HFFc6 (cell line): Measurements from ENCODE around the gene TBCK. TPM values are rescaled to one million over a fixed set of nuclear protein-coding genes. Genes with fewer than 3 reads are reported as not detected.

Experiments
- DNase-seq: peaks from one replicate; pipeline ENCODE4 v3.0.0-alpha.2; 2018
- H3K27ac Mint-ChIP-seq: 2 replicates; pipeline ENCODE4 v1.8.0; 2020; ENCODE audit warnings: mild to moderate bottlenecking, mixed read lengths
- H3K27me3 Mint-ChIP-seq: 2 replicates; pipeline ENCODE4 v1.8.0; 2021; ENCODE audit warnings: mild to moderate bottlenecking, moderate library complexity, mixed read lengths; ENCODE audit not compliant: insufficient read depth
- H3K36me3 Mint-ChIP-seq: 2 replicates; pipeline ENCODE4 v1.8.0; 2021; ENCODE audit warnings: low read depth, mixed read lengths
- H3K4me1 Mint-ChIP-seq: 2 replicates; pipeline ENCODE4 v1.8.0; 2020; ENCODE audit warnings: low read depth, mixed read lengths
- H3K4me3 Mint-ChIP-seq: 2 replicates; pipeline ENCODE4 v1.8.0; 2020; ENCODE audit warnings: mild to moderate bottlenecking, moderate library complexity, mixed read lengths
- H3K9me3 Mint-ChIP-seq: 2 replicates; pipeline ENCODE4 v1.8.0; 2020; ENCODE audit warnings: mild to moderate bottlenecking, mixed read lengths
- total RNA-seq, 6 experiments: library from RNA; stranded (reverse); fragmentation: NEBNext Ultra II Directional; extraction: Animal tissue kit (Norgen Biotek cat#: 25700); gene quantifications; 2 replicates in 1 of 6; 3 replicates in 5 of 6; pipeline ENCODE4 v1.2.3, GENCODE V29; 2021
- TF ChIP-seq, protein P1 (sequence below): fragments of 200-600 bp; sonication (generic); IDR thresholded peaks from 2 replicates; pipeline ENCODE4 v1.5.0; 2021; ENCODE audit warnings: antibody characterized with exemption, mild to moderate bottlenecking

TBCK gene
- total RNA-seq, 6 experiments from 2014 or later = 21.4 to 37.0 (median 27.1) TPM

DNA sequence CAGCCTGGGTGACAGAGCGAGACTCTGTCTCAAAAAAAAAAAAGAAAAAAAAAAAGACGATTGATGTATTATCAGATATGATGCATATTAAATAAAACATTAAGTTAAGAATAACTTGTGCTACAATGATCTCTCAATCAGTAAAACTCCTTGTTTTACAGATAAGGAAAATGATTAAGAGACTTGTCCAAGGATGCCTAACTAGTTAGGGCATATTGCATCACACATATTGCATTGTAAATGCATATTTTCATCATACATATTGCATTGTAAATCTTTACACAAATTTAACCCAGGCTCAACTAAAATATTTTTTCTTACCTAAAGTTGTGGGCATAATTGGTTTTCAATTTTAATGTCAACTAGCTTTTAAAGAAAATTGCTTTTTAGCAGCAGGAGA is 26.3 kb downstream of the TBCK start:
- DNase-seq = no peak
- Mint-ChIP-seq H3K4me1 (peaks cover 22% of the 10 kb centered on the region), H3K27me3 (no peaks in the 10 kb centered on the region), H3K9me3 (no peaks in the 10 kb centered on the region), H3K4me3 (no peak overlapping the region), H3K27ac (no peak overlapping the region), H3K36me3 (peaks cover 18% of the 10 kb centered on the region)
- TF ChIP-seq, protein P1, sequence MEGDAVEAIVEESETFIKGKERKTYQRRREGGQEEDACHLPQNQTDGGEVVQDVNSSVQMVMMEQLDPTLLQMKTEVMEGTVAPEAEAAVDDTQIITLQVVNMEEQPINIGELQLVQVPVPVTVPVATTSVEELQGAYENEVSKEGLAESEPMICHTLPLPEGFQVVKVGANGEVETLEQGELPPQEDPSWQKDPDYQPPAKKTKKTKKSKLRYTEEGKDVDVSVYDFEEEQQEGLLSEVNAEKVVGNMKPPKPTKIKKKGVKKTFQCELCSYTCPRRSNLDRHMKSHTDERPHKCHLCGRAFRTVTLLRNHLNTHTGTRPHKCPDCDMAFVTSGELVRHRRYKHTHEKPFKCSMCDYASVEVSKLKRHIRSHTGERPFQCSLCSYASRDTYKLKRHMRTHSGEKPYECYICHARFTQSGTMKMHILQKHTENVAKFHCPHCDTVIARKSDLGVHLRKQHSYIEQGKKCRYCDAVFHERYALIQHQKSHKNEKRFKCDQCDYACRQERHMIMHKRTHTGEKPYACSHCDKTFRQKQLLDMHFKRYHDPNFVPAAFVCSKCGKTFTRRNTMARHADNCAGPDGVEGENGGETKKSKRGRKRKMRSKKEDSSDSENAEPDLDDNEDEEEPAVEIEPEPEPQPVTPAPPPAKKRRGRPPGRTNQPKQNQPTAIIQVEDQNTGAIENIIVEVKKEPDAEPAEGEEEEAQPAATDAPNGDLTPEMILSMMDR = no peak

DNA sequence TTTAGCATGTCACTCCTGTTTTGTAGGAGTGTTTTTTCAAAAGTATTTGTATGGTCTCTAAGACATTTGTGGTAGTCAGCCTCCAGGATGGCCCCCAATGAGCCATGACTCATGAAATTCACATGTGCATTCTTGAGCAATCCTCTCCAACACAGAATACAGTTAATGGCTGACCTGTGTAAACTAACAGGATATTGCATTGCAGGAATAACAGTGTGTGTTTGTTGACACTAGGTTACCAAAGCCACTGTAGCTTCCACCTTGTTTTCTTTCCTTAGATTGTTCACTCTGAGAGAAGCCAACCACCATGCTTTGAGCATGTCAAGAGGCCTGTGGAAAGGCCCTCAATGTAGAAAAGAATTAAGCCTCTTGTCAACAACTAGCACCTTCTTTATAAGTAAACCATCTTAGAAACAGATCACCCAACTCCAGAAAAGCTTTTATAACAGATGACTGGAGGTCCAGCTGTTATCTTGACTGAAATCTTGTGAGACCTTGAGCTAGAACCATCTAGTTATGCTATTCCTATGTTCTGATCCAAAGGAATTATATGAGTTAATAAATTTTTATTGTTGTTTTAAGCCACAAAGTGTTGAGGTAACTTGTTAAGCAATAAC is 28.5 kb downstream of the TBCK start:
- H3K9me3 Mint-ChIP-seq = no peaks in the 10 kb centered on the region
- peak overlapping the region; percentile 89 for H3K27ac Mint-ChIP-seq
- TF ChIP-seq, protein P1 = no peak
- no peaks in the 10 kb centered on the region for H3K27me3 Mint-ChIP-seq
- peak; percentile 85 for DNase-seq
- H3K4me3 Mint-ChIP-seq = no peak overlapping the region
- H3K36me3 Mint-ChIP-seq = peaks cover 20% of the 10 kb centered on the region
- H3K4me1 Mint-ChIP-seq = peaks cover 27% of the 10 kb centered on the region

DNA sequence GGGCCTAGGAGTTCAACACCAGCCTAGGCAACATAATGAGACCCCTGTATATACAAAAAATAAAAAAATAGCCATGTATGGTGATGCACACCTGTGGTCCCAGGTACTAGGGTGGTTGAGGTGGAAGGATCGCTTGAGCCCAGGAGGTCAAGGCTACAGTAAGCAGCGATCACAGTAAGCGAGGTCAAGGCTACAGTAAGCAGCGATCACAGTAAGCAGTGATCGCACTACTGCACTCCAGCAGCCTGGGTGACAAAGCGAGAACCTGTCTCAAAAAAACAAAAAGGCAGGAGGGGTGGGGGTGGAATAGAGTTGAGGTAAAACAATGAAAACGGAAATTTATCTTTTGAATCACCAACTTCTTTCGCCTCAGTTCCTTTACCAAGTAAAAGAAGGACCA is 29.4 kb downstream of the TBCK start:
- Mint-ChIP-seq H3K27ac (peak overlapping the region; percentile 89), H3K9me3 (no peaks in the 10 kb centered on the region)
- TF ChIP-seq, protein P1 = no peak

DNA sequence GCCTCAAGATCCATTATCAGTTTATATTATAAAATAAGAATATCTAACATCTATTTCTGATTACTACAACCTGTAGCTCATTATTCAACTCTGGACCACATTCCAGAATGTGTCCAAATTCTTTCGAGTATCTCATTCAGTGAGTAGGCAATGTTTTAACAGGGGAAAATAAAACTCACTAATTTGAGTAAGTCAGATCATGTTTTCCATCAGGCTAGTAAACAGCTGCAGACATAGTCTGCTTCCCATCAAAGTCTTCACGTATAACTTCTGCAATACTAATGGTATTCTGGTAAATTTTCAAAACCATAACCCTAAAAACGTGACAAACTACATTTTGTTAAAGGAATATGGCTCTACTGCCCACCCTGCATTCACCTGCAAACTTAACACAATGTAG is 31.8 kb downstream of the TBCK start:
- H3K27me3 Mint-ChIP-seq = no peaks in the 10 kb centered on the region
- H3K36me3 Mint-ChIP-seq = peaks cover 14% of the 10 kb centered on the region
- H3K27ac Mint-ChIP-seq = no peak overlapping the region
- H3K4me1 Mint-ChIP-seq = peaks cover 16% of the 10 kb centered on the region
- no peak overlapping the region for H3K4me3 Mint-ChIP-seq
- DNase-seq = no peak
- TF ChIP-seq, protein P1 = no peak
- no peaks in the 10 kb centered on the region for H3K9me3 Mint-ChIP-seq

More for the DNA sequence above, 29.4 kb downstream of the TBCK start:
- DNase-seq = no peak
- Mint-ChIP-seq H3K4me1 (peaks cover 24% of the 10 kb centered on the region), H3K36me3 (peaks cover 23% of the 10 kb centered on the region), H3K27me3 (no peaks in the 10 kb centered on the region), H3K4me3 (no peak overlapping the region)

DNA sequence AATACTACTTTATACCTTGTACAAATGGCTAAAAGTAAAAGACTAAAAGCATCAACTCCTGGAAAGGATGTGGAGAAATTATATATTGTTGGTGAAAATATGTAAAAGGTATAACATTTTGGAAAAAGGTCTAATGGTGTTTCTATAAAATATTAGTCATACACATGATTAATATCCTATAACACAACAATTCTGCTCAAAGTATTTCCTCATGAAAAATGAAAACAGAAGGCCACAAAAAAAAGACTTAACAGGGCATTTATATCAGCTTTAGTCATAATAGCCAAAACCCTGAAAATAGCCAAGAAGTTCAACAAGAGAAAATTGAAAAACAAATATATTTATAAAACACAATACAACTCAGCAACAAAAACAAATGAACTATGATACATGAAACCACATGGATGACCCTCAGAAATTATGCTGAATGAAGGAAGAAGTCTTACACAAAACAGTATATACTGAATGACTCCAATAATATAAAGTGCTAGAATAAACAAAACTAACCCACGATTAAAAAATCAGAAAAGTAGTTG is 38.8 kb downstream of the TBCK start:
- TF ChIP-seq, protein P1 = no peak
- no peak for DNase-seq
- peak overlapping the region; percentile 25; the same call in 1 of the 2 replicates for H3K27ac Mint-ChIP-seq
- no peaks in the 10 kb centered on the region for H3K27me3 Mint-ChIP-seq
- H3K4me3 Mint-ChIP-seq = no peak overlapping the region
- H3K4me1 Mint-ChIP-seq = peaks cover 26% of the 10 kb centered on the region
- H3K9me3 Mint-ChIP-seq = no peaks in the 10 kb centered on the region
- peaks cover 15% of the 10 kb centered on the region for H3K36me3 Mint-ChIP-seq
